Measurements from ENCODE around the gene BAIAP2L1.

Gene BAIAP2L1

DNA sequence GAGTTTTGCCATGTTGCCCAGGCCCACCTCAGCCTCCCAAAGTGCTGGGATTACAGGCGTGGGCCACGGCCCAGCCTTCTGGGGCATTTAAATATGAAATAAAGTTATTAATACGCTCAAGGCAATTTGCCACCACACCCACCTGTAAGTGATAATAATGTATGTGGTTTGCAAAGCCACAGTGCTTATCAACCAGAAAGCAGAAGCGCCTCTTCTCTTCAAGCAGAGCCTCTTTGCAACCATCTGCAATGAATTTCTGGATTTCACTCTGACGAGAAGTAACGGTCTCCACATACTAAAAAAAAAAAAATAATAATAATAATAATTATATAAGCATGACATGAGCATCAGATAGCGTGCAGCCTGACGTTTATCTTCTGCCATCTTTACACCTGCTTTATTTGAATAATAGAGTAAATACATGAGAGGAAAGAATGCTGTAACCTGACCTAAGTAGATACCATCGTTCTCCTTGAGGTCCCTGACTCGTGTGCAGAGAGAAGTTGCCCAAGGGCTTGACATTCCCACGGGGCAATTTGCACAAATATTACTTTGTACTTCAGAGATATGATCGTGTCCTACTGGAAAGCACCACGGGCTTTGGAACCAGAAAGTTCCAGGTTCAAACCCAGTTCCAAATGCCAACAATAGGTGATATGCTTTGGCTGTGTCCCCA lies 85.4 kb downstream of the BAIAP2L1 start:
- Histone ChIP-seq H3K4me3 (ENCODE audit: low read length) (no peak overlapping the region), H2AFZ (ENCODE audit: low read length) (no peak overlapping the region), H3K27me3 (replicated peaks; ENCODE audit: insufficient read depth, low read length) (no peaks in the 10 kb centered on the region), H3K9ac (ENCODE audit: low read length) (no peak overlapping the region), H3K9me3 (replicated peaks; ENCODE audit: insufficient read depth, low read length) (no peaks in the 10 kb centered on the region), H3K4me2 (ENCODE audit: low read depth, low read length) (no peak overlapping the region), H4K20me1 (ENCODE audit: insufficient read depth, low read length) (no peaks in the 10 kb centered on the region), H3K4me1 (ENCODE audit: low read length) (no peaks in the 10 kb centered on the region), H3K27ac (ENCODE audit: low read length) (no peak overlapping the region), H3F3A (ENCODE audit: insufficient read depth, low read length) (no peaks in the 10 kb centered on the region), H3K79me2 (ENCODE audit: low read length) (no peaks in the 10 kb centered on the region), H3K9me2 (replicated peaks; ENCODE audit: insufficient read depth, low read length) (no peaks in the 10 kb centered on the region), H3K36me3 (replicated peaks; ENCODE audit: insufficient read depth, low read length) (no peaks in the 10 kb centered on the region)
- no peak for DNase-seq
- no peak for TF ChIP-seq EZH2 (optimal IDR thresholded peaks at IDR 0.05; ENCODE audit: low read depth, low read length)
- no peak for TF ChIP-seq EZH2phosphoT487 (IDR thresholded peaks at IDR 0.05; ENCODE audit: low read length)
- TF ChIP-seq, protein P1, sequence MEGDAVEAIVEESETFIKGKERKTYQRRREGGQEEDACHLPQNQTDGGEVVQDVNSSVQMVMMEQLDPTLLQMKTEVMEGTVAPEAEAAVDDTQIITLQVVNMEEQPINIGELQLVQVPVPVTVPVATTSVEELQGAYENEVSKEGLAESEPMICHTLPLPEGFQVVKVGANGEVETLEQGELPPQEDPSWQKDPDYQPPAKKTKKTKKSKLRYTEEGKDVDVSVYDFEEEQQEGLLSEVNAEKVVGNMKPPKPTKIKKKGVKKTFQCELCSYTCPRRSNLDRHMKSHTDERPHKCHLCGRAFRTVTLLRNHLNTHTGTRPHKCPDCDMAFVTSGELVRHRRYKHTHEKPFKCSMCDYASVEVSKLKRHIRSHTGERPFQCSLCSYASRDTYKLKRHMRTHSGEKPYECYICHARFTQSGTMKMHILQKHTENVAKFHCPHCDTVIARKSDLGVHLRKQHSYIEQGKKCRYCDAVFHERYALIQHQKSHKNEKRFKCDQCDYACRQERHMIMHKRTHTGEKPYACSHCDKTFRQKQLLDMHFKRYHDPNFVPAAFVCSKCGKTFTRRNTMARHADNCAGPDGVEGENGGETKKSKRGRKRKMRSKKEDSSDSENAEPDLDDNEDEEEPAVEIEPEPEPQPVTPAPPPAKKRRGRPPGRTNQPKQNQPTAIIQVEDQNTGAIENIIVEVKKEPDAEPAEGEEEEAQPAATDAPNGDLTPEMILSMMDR (IDR thresholded peaks at IDR 0.05; ENCODE audit: low read length) = no peak

DNA sequence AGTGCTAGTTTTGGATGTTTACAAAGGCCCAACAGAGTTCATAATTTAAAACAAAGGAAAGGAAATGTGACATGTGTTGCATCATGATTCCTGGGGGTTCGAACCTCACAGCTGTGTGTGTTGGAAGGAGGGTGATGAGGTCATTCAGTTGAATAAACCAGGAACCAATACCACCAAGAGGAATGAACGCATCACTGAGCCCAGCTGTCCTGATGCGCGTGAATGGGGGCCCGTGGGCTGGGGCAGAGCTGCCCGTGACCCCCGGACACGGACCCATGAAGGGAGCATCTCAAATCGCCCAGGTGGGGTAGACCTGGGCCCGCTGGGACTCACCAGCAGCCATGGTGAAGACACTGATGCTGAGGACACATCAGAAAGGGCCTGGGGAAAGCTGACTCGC lies 86.4 kb downstream of the BAIAP2L1 start:
- TF ChIP-seq EZH2phosphoT487 (IDR thresholded peaks at IDR 0.05; ENCODE audit: low read length) (no peak), EZH2 (optimal IDR thresholded peaks at IDR 0.05; ENCODE audit: low read depth, low read length) (no peak)
- TF ChIP-seq, protein P1 (IDR thresholded peaks at IDR 0.05; ENCODE audit: low read length) = no peak
- Histone ChIP-seq H4K20me1 (ENCODE audit: insufficient read depth, low read length) (no peaks in the 10 kb centered on the region), H3K36me3 (replicated peaks; ENCODE audit: insufficient read depth, low read length) (no peaks in the 10 kb centered on the region), H3K9me2 (replicated peaks; ENCODE audit: insufficient read depth, low read length) (no peaks in the 10 kb centered on the region), H2AFZ (ENCODE audit: low read length) (no peak overlapping the region), H3K9ac (ENCODE audit: low read length) (no peak overlapping the region), H3F3A (ENCODE audit: insufficient read depth, low read length) (no peaks in the 10 kb centered on the region), H3K27ac (ENCODE audit: low read length) (no peak overlapping the region), H3K79me2 (ENCODE audit: low read length) (no peaks in the 10 kb centered on the region), H3K4me1 (ENCODE audit: low read length) (no peaks in the 10 kb centered on the region), H3K9me3 (replicated peaks; ENCODE audit: insufficient read depth, low read length) (no peaks in the 10 kb centered on the region), H3K4me2 (ENCODE audit: low read depth, low read length) (no peak overlapping the region), H3K27me3 (replicated peaks; ENCODE audit: insufficient read depth, low read length) (no peaks in the 10 kb centered on the region), H3K4me3 (ENCODE audit: low read length) (no peak overlapping the region)
- no peak for DNase-seq

DNA sequence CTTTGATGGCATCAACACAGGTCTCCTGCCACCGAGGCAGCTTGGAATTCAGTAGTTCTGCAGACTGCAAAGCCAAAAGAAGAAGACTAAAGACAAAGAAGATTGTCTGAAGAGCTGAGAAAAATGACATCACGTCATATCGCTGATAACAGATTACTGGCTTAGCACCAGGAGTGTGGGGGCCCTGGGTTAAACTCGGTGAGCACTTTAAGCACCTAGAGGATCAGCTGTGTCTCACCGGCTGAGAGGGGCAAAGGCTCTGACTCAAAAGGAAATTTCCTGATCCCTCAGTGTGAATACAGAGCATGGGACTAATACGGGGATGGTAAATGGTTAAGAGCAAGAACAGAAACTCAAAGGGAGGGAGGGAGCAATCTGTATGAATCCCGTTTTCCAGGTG lies 88.7 kb downstream of the BAIAP2L1 start:
- no peaks in the 10 kb centered on the region for H3K4me1 ChIP-seq (ENCODE audit: low read length)

More for the DNA sequence above, 88.7 kb downstream of the BAIAP2L1 start:
- H2AFZ ChIP-seq (ENCODE audit: low read length) = no peak overlapping the region
- H3K27me3 ChIP-seq (replicated peaks; ENCODE audit: insufficient read depth, low read length) = no peaks in the 10 kb centered on the region
- H3K9me2 ChIP-seq (replicated peaks; ENCODE audit: insufficient read depth, low read length) = no peaks in the 10 kb centered on the region
- no peaks in the 10 kb centered on the region for H3K9me3 ChIP-seq (replicated peaks; ENCODE audit: insufficient read depth, low read length)
- no peak for TF ChIP-seq EZH2 (optimal IDR thresholded peaks at IDR 0.05; ENCODE audit: low read depth, low read length)
- no peak for TF ChIP-seq EZH2phosphoT487 (IDR thresholded peaks at IDR 0.05; ENCODE audit: low read length)
- TF ChIP-seq, protein P1 (IDR thresholded peaks at IDR 0.05; ENCODE audit: low read length) = no peak
- H3K36me3 ChIP-seq (replicated peaks; ENCODE audit: insufficient read depth, low read length) = no peaks in the 10 kb centered on the region
- H3K4me3 ChIP-seq (ENCODE audit: low read length) = no peak overlapping the region
- H3K79me2 ChIP-seq (ENCODE audit: low read length) = no peaks in the 10 kb centered on the region
- no peaks in the 10 kb centered on the region for H4K20me1 ChIP-seq (ENCODE audit: insufficient read depth, low read length)
- no peak overlapping the region for H3K9ac ChIP-seq (ENCODE audit: low read length)
- no peak overlapping the region for H3K27ac ChIP-seq (ENCODE audit: low read length)
- no peaks in the 10 kb centered on the region for H3F3A ChIP-seq (ENCODE audit: insufficient read depth, low read length)
- no peak for DNase-seq
- H3K4me2 ChIP-seq (ENCODE audit: low read depth, low read length) = no peak overlapping the region
